H1 (cell line): ENCODE measurements around the gene LRCH1. TPM values are rescaled to one million over a fixed set of nuclear protein-coding genes. Genes with fewer than 3 reads are reported as not detected.

Experiments
- CTCF ChIA-PET: fragments of 300-600 bp; sonication (Branson Sonifier 250); formaldehyde crosslinking; loops from one replicate; lab custom pipeline; 2021; ENCODE audit not compliant: partially characterized antibody; lab: Charles Lee
- POLR2A ChIA-PET: fragments of 300-600 bp; sonication (Branson Sonifier 250); formaldehyde crosslinking; loops from one replicate; lab custom pipeline; 2021; ENCODE audit warnings: inconsistent platforms; ENCODE audit not compliant: partially characterized antibody; lab: Charles Lee
- DNase-seq, 2 experiments: peaks; one replicate each; pipeline versions ENCODE4 v3.0.0 to v3.0.0-alpha.2; 2010 to 2022; ENCODE audit warnings: low spot score in 2 of 2, low read depth in 1 of 2, mixed read lengths in 1 of 2
- FAIRE-seq: peaks from 2 replicates; lab custom pipeline; 2011; peaks lifted over from hg19 to GRCh38; lab: Jason Lieb, UNC
- H2AFZ ChIP-seq: 2 replicates; pipeline ENCODE4 v1.8.1; 2012; ENCODE audit warnings: low read length, inconsistent platforms
- H2AK5ac ChIP-seq: 2 replicates; pipeline ENCODE4 v1.6.1; 2013; ENCODE audit warnings: low read depth, low read length
- H2BK120ac ChIP-seq: replicated peaks from 2 replicates; pipeline ENCODE3; 2013; ENCODE audit warnings: low read depth, low read length, inconsistent platforms
- H2BK12ac ChIP-seq: 2 replicates; pipeline ENCODE4 v1.6.1; 2013; ENCODE audit warnings: low read depth, low read length
- H2BK15ac ChIP-seq: 2 replicates; pipeline ENCODE4 v1.6.1; 2013; ENCODE audit warnings: low read length
- H2BK20ac ChIP-seq: 2 replicates; pipeline ENCODE4 v1.6.1; 2013; ENCODE audit warnings: low read length
- H2BK5ac ChIP-seq: 2 replicates; pipeline ENCODE4 v1.6.1; 2013; ENCODE audit warnings: low read depth, low read length
- H3K14ac ChIP-seq: 2 replicates; pipeline ENCODE4 v1.6.1; 2013; ENCODE audit warnings: inconsistent platforms; ENCODE audit not compliant: insufficient read length
- H3K18ac ChIP-seq: 2 replicates; pipeline ENCODE4 v1.6.1; 2013; ENCODE audit warnings: low read length; ENCODE audit errors: extremely low read depth
- H3K23ac ChIP-seq: 2 replicates; pipeline ENCODE4 v1.6.1; 2013; ENCODE audit warnings: inconsistent platforms; ENCODE audit not compliant: insufficient read length
- H3K23me2 ChIP-seq: 2 replicates; pipeline ENCODE4 v1.6.1; 2013; ENCODE audit warnings: low read depth, low read length
- H3K27ac ChIP-seq: 2 replicates; pipeline ENCODE4 v1.6.1; 2011; ENCODE audit warnings: low read depth, low read length, inconsistent platforms
- H3K27me3 ChIP-seq, 4 experiments: replicated peaks in 1 of 4; 1 replicate in 1 of 4; 2 replicates in 3 of 4; pipeline versions ENCODE4 v1.6.1 to v1.8.1; 2011 to 2013; ENCODE audit warnings: low read length in 3 of 4, mild to moderate bottlenecking in 3 of 4, inconsistent platforms in 2 of 4, mixed read lengths in 2 of 4, moderate library complexity in 1 of 4; ENCODE audit not compliant: control insufficient read depth in 3 of 4, insufficient read depth in 3 of 4; ENCODE audit errors: extremely low read depth in 1 of 4
- H3K36me3 ChIP-seq, 4 experiments: 2 replicates each; pipeline versions ENCODE4 v1.6.1 to v1.8.1; 2011 to 2013; ENCODE audit warnings: mild to moderate bottlenecking in 4 of 4, low read length in 3 of 4, moderate library complexity in 2 of 4, control low read depth in 1 of 4, inconsistent platforms in 1 of 4; ENCODE audit not compliant: insufficient read depth in 4 of 4, control insufficient read depth in 2 of 4
- H3K4ac ChIP-seq: replicated peaks from 2 replicates; pipeline ENCODE3; 2013; ENCODE audit warnings: low read length, low read depth, mixed read lengths, inconsistent platforms; ENCODE audit not compliant: insufficient read length
- H3K4me1 ChIP-seq, 4 experiments: replicated peaks in 1 of 4; 1 replicate in 1 of 4; 2 replicates in 3 of 4; pipeline versions ENCODE4 v1.6.1 to v1.8.1; 2011 to 2013; ENCODE audit warnings: low read length in 3 of 4, inconsistent platforms in 2 of 4, mixed read lengths in 1 of 4; ENCODE audit not compliant: insufficient read depth in 4 of 4, control insufficient read depth in 3 of 4
- H3K4me2 ChIP-seq, 2 experiments: 2 replicates each; pipeline versions ENCODE4 v1.6.1 to v1.8.1; 2011 to 2013; ENCODE audit warnings: low read depth in 2 of 2, low read length in 2 of 2, control low read depth in 1 of 2, inconsistent platforms in 1 of 2, mild to moderate bottlenecking in 1 of 2; ENCODE audit not compliant: insufficient read depth in 1 of 2
- H3K4me3 ChIP-seq, 4 experiments: fragments of 200-600, 300-600 bp in 1 of 4; sonication (generic), shearing (Covaris generic), sonication (Bioruptor Twin) in 1 of 4; 2 replicates each; pipeline versions ENCODE4 v1.5.1 to v1.8.1; 2011 to 2016; ENCODE audit warnings: low read length in 4 of 4, low read depth in 3 of 4, control low read depth in 2 of 4, inconsistent platforms in 2 of 4, mild to moderate bottlenecking in 2 of 4, mixed read lengths in 1 of 4, moderate library complexity in 1 of 4; ENCODE audit not compliant: insufficient read depth in 2 of 4; ENCODE audit errors: extremely low read depth in 1 of 4
- H3K56ac ChIP-seq: replicated peaks from 2 replicates; pipeline ENCODE3; 2013; ENCODE audit warnings: low read depth, mild to moderate bottlenecking, mixed read lengths, low read length, inconsistent platforms; ENCODE audit not compliant: insufficient read length
- H3K79me1 ChIP-seq: 2 replicates; pipeline ENCODE4 v1.6.1; 2013; ENCODE audit warnings: low read depth, low read length, control low read depth
- H3K79me2 ChIP-seq, 2 experiments: 2 replicates each; pipeline versions ENCODE4 v1.6.1 to v1.8.1; 2012 to 2013; ENCODE audit warnings: low read length in 2 of 2, mild to moderate bottlenecking in 2 of 2, inconsistent platforms in 1 of 2; ENCODE audit not compliant: insufficient read depth in 2 of 2, control insufficient read depth in 1 of 2
- H3K9ac ChIP-seq, 4 experiments: replicated peaks in 1 of 4; 1 replicate in 1 of 4; 2 replicates in 3 of 4; pipeline versions ENCODE4 v1.6.1 to v1.8.1; 2011 to 2013; ENCODE audit warnings: low read depth in 3 of 4, low read length in 3 of 4, control low read depth in 2 of 4, mild to moderate bottlenecking in 2 of 4, moderate library complexity in 2 of 4, inconsistent platforms in 1 of 4; ENCODE audit errors: extremely low read depth in 1 of 4
- H3K9me3 ChIP-seq, 2 experiments: 2 replicates each; pipeline versions ENCODE4 v1.6.1 to v1.8.1; 2012 to 2013; ENCODE audit warnings: mild to moderate bottlenecking in 2 of 2, moderate library complexity in 2 of 2, control low read depth in 1 of 2, inconsistent platforms in 1 of 2, low read depth in 1 of 2, low read length in 1 of 2, mixed read lengths in 1 of 2; ENCODE audit not compliant: insufficient read depth in 2 of 2
- H4K20me1 ChIP-seq, 2 experiments: replicated peaks in 1 of 2; 2 replicates each; pipeline versions ENCODE3 to v1.8.1; 2011 to 2013; ENCODE audit warnings: inconsistent platforms in 2 of 2, low read length in 2 of 2, mild to moderate bottlenecking in 1 of 2; ENCODE audit not compliant: insufficient read depth in 2 of 2, control insufficient read depth in 1 of 2
- H4K5ac ChIP-seq: 2 replicates; pipeline ENCODE4 v1.6.1; 2013; ENCODE audit warnings: low read length, low read depth, mixed read lengths, inconsistent platforms; ENCODE audit not compliant: insufficient read length
- H4K8ac ChIP-seq: 2 replicates; pipeline ENCODE4 v1.8.0; 2013; ENCODE audit warnings: mild to moderate bottlenecking, moderate library complexity, low read length, inconsistent platforms; ENCODE audit not compliant: insufficient read depth; ENCODE audit errors: extremely low read depth
- H4K91ac ChIP-seq: replicated peaks from 2 replicates; pipeline ENCODE3; 2013; ENCODE audit warnings: low read length, mixed read lengths, inconsistent platforms; ENCODE audit not compliant: insufficient read length
- CREB1 ChIP-seq: IDR thresholded peaks from 2 replicates; pipeline ENCODE4 v1.6.1; 2012; ENCODE audit warnings: inconsistent platforms
- GTF2F1 ChIP-seq: IDR thresholded peaks from 2 replicates; pipeline ENCODE4 v1.6.1; 2012; ENCODE audit warnings: low read depth, low read length, improper control_type of control experiment, borderline replicate concordance
- KDM5A ChIP-seq: fragments of 200-600 bp; IDR thresholded peaks from 2 replicates; pipeline ENCODE4 v1.7.1; 2012; ENCODE audit warnings: mild to moderate bottlenecking, low read length, inconsistent platforms, mixed read lengths
- RFX5 ChIP-seq: IDR thresholded peaks from 2 replicates; pipeline ENCODE4 v1.6.1; 2011; ENCODE audit warnings: low read depth, low read length, improper control_type of control experiment, borderline replicate concordance
- RNF2 ChIP-seq: fragments of 200-900, 300-1000 bp; sonication (generic); IDR thresholded peaks from 2 replicates; pipeline ENCODE4 v1.7.1; 2016; ENCODE audit warnings: borderline replicate concordance, low read depth, mild to moderate bottlenecking, antibody characterized with exemption, low read length; ENCODE audit not compliant: poor library complexity, severe bottlenecking; ENCODE audit errors: missing control alignments
- SIX5 ChIP-seq: IDR thresholded peaks from 2 replicates; pipeline ENCODE4 v1.6.1; 2011; ENCODE audit warnings: mild to moderate bottlenecking, low read depth, low read length
- SP1 ChIP-seq: IDR thresholded peaks from 2 replicates; pipeline ENCODE4 v1.6.1; 2011; ENCODE audit warnings: low read depth, low read length
- WGBS, 2 experiments: shearing (Covaris generic) in 1 of 2; methylation state at CpG; one replicate each; pipeline versions ENCODE4 v1.1.6 to v1.1.7; 2013 to 2015; ENCODE audit warnings: low lambda C conversion rate in 2 of 2, mixed read lengths in 2 of 2, inconsistent platforms in 1 of 2, low coverage in 1 of 2, missing lambda C conversion rate in 1 of 2; ENCODE audit not compliant: insufficient replicate concordance in 2 of 2, insufficient coverage in 1 of 2, insufficient read length in 1 of 2; ENCODE audit errors: extremely low coverage in 1 of 2, missing lambda C conversion rate in 1 of 2; 5-methylcytosine and 5-hydroxymethylcytosine counted together
- polyA plus RNA-seq, 7 experiments: library from polyadenylated mRNA; depleted of rRNA in 3 of 7; stranded (reverse) in 5 of 7; unstranded in 2 of 7; fragments of >200 nt in 5 of 7; fragments of 200-250 nt in 2 of 7; gene quantifications; 1 replicate in 5 of 7; 2 replicates in 1 of 7; 4 replicates in 1 of 7; pipeline versions ENCODE4 v1.2.1 to v1.2.3, GENCODE V29; 2011 to 2013; ENCODE audit warnings: missing spikeins in 2 of 7, mixed read lengths in 2 of 7
- total RNA-seq: library from RNA; stranded (reverse); fragmentation: NEBNext Ultra II Directional; extraction: Animal tissue kit (Norgen Biotek cat#: 25700); gene quantifications from 2 replicates; pipeline ENCODE4 v1.2.1, GENCODE V29; 2021

Gene LRCH1
- total and polyA plus RNA-seq, 2 of the 8 experiments (the other 6 are each of a cell fraction or from before 2014, with no cell fraction given): 3.0 to 10.1 TPM

- POLR2A ChIA-PET: no interaction called here
- H3K9ac ChIP-seq: no peak overlapping the region
- H3K4me3 ChIP-seq: no peak overlapping the region
- no peak overlapping the region for H4K91ac ChIP-seq
- H3K27ac ChIP-seq: no peak overlapping the region
- no peaks in the 10 kb centered on the region for H3K79me1 ChIP-seq
- 91% methylated on average over 2 of the region's 2 CpGs; no CpG with 5 or more reads in 1 of the 2 experiments for WGBS, 2 experiments
- H3K18ac ChIP-seq: no peak overlapping the region
- H4K8ac ChIP-seq: no peak overlapping the region
- H3K4me1 ChIP-seq: no peaks in the 10 kb centered on the region
- DNase-seq (no peak), FAIRE-seq (no peak)
- H3K14ac ChIP-seq: no peak overlapping the region
- no peak overlapping the region for H2BK120ac ChIP-seq
- H3K79me2 ChIP-seq: no peaks in the 10 kb centered on the region
- TF ChIP-seq KDM5A (no peak), RNF2 (no peak), CREB1 (no peak), GTF2F1 (no peak), SIX5 (no peak), RFX5 (no peak), SP1 (no peak)
- H2AK5ac ChIP-seq: no peak overlapping the region
- H3K9me3 ChIP-seq: no peaks in the 10 kb centered on the region
- no peaks in the 10 kb centered on the region for H3K36me3 ChIP-seq
- H3K4me2 ChIP-seq: no peak overlapping the region
- H3K23me2 ChIP-seq: no peaks in the 10 kb centered on the region; the same call in 1 of the 2 replicates
- no peak overlapping the region for H3K56ac ChIP-seq
- H3K27me3 ChIP-seq: no peaks in the 10 kb centered on the region
- no peak overlapping the region for H3K4ac ChIP-seq
- H2AFZ ChIP-seq: no peak overlapping the region
- no peak overlapping the region for H2BK20ac ChIP-seq
- CTCF ChIA-PET: interaction anchor here (0.6 to 1.1 kb wide), 2 partner anchors 16 kb away, joined by 3 read pairs; no protein-coding TSS in a partner anchor
- no peak overlapping the region for H2BK12ac ChIP-seq
- H2BK5ac ChIP-seq: no peak overlapping the region
- no peaks in the 10 kb centered on the region for H4K20me1 ChIP-seq
- no peak overlapping the region for H4K5ac ChIP-seq
- no peak overlapping the region for H3K23ac ChIP-seq
- H2BK15ac ChIP-seq: no peak overlapping the region
These were observed 16.6 kb upstream of the LRCH1 start for GRCh38 chr13:46536341-46536740.
